ENCODE results near the gene TXNDC2.
"Not testable (repeated sequence)": the region's sequence is repeated elsewhere in the genome, so short reads cannot be mapped to it uniquely, and the experiment has no call there.

The TXNDC2 gene

GRCh38 chr18:9885170-9886004, at the start of gene TXNDC2:
Gene TXNDC2 (plus strand): TSS chr18:9885973. CDS start chr18:9886681, 708 bp downstream.
- no peak for DNase-seq (ENCODE audit: low spot score)

DNA sequence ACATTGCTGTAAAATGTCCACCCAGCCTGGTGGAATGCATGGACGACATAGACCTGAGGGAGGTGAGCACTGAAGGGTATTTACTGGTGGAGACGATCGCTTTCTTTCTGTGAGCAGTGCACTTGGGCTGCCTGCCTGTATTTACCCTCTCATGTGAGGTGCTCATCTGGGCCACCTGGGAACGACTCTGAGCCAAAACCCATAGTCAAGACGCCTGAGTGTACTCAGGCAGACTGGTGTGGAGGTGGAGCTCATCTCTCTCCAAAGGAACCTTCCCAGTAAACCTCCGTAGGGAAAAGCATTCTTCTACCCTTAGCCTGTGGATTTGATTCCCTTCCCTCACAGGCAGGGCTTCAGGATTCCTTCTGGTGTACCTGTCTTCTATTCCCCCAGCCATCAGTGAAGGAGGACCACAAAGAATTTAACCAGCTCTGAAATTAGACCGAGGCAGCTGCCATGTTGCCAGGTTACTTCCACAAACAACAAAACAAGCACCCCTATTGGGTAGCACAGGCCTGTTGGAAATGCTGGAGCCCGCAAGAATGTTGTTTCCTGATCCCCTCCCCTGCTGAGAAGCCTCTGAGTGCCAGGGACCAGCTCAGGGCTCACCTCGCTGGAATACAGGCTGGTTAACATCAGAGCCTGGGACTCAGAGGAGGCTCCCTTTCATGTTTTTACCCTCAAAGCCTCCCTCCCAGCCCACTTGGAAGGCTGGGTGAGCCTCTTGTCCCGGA, 47.5 kb upstream of the TXNDC2 start:
- DNase-seq (ENCODE audit: low spot score), result peak; percentile 68

DNA sequence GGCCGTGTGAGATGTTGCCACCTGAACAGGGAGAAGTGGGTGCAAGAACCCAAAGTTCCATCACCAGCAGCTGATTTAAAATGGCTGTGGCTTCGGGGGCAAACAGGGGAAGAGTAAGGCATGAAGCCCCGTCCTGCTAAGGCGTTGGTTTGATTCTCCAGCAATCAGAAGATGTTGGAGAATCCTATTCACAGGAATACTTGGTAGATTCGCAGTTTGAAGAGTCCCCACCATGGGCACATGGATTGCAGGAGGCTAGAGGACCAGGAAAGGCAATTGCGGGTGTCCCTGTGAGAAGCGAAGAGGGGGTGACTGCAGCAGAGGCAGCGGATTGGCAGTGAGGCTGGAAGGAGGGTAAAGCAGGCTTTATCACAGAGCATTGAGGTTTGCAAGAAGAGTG, 46.6 kb upstream of the TXNDC2 start:
- no peak for DNase-seq (ENCODE audit: low spot score)

DNA sequence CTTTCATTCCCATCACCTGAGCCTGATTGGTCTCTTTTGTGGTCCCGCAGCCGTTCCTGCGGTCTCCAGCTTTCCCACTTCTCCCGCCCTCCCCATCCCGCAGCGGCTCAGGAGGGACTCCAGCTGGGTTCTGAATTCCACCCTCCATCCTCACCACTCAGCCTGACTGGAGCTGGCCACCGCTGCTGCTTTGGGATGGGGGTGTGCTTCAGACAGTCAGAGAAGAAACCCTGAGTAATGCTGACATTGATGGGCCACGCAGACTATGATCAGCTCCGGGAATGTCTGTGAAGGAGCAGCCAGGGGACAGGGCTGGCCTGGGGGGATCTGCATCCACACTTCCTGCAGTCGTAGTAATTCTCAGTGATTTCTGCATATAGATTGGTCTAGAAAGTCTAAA, 45.9 kb upstream of the TXNDC2 start:
- DNase-seq (ENCODE audit: low spot score), result no peak

DNA sequence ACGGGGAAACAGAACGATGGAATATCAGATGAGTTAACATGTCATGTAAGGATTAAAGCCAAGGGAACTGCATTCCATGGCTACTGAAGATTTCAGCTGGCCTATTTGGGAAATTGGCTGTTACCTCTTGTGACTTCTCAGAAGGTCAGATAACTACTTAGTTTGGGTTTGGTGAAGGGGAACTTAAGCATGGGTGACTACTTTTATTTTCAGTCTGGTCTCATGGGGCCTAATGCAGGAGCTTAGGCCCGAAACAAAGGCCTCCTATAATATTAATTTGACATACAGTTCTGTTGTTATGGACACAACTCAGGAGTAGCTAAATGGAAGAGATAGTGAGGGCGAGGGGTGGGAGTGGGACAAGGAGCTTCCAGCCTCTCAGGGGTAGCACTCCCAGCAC, 44.0 kb upstream of the TXNDC2 start:
- no peak for DNase-seq (ENCODE audit: low spot score)

DNA sequence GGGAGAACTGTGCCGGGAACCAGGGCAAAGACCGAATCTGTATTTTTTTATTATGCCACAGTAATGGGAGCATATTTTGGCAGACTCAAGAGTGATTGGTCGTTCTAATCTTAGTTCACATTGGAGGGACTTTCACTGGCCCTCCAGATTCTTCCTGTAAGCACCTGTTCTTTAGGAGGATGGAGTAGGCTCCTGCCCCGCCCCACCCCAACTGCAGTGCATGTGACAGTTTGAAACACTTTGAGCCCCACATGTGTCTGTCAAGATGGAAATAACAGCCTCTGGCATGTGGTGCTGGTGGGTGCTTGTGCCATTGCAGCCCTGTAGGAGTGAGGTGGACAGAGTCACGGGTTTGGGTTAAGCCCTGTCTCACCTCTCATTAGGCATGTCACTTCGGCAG, 43.3 kb upstream of the TXNDC2 start:
- DNase-seq (ENCODE audit: low spot score), result no peak

DNA sequence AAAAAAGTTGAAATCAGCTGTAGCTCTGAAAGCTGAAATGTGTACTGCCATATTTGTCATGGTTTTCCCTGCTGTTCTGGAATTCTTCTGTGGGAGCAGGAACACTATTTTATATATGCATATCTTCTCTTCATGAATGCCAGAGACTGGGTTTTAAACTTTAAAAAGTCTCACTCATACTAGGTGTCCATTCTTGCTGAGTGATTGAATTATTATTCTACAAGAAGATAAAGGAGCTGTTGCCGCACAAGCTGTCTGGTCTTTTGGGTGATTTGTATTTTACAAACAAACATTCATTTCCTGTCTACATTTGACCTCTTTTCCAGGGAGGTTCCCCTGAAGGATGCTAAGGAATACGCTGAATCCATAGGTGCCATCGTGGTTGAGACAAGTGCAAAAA, 40.5 kb upstream of the TXNDC2 start:
- DNase-seq (ENCODE audit: low spot score), result no peak

GRCh38 chr18:9846162-9846925, 39.4 kb upstream of the TXNDC2 start:
- no peak for DNase-seq (ENCODE audit: low spot score)

- no peak for DNase-seq (ENCODE audit: low spot score)
These were observed 37.4 kb upstream of the TXNDC2 start for GRCh38 chr18:9848170-9848879.

- DNase-seq (ENCODE audit: low spot score), result no peak
These were observed 36.1 kb upstream of the TXNDC2 start for GRCh38 chr18:9849407-9850283.

GRCh38 chr18:9850309-9850708, 35.5 kb upstream of the TXNDC2 start:
- DNase-seq (ENCODE audit: low spot score), result no peak

DNA sequence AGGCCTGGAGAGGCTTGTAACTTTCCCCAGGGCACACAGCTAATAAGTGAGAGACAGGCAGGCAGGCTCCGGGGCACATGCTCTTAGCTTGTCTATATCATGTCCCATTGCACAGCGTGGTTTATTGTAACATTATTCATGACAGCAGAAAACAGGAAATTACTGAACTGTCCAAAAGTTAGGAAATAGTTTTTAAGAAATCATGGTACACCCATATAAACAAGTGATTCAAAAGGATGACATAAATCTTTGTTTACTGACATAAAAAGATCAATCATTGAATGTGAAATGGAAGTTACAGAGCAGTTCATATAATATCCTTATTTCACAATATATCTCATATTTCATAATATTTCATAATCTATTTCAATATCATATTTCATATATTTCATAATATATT, 34.3 kb upstream of the TXNDC2 start:
- no peak for DNase-seq (ENCODE audit: low spot score)

DNA sequence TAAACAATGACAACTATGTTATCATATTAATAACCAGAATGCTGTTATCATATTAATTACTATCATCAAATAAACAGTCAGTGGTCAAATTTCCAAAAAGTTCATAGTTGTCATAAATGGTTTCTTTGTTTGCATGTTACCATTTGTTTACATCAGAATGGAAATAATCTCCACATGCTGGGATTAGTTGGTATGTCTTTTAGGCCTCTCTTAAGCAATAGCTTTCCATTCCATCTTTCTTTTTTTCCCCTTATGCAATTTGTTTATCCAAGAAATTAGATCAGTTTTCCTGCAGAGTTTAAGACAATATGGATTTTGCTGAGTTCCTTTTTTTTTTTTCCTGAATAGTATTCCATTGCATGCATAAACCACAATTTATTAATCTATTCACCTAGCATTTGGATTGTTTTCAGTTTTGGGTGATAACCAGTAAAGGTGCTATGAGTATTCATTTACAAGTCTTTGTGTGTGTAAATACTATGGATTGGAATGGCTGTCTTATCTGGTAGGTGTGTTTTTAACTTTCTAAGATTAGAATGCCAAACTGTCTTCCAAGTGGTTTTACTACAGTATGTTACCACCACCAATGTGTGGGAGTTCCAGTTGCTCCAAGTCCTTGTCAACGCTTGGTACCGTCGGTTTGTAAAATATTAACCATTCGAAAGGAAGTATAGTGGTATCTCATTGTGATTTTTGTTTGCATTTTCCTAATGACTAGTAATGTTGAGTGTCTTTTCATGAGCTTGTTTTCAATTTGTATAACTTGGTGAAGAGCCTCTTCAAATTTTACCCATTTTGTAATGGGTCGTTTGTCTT, 33.3 kb upstream of the TXNDC2 start:
- no peak for DNase-seq (ENCODE audit: low spot score)

DNA sequence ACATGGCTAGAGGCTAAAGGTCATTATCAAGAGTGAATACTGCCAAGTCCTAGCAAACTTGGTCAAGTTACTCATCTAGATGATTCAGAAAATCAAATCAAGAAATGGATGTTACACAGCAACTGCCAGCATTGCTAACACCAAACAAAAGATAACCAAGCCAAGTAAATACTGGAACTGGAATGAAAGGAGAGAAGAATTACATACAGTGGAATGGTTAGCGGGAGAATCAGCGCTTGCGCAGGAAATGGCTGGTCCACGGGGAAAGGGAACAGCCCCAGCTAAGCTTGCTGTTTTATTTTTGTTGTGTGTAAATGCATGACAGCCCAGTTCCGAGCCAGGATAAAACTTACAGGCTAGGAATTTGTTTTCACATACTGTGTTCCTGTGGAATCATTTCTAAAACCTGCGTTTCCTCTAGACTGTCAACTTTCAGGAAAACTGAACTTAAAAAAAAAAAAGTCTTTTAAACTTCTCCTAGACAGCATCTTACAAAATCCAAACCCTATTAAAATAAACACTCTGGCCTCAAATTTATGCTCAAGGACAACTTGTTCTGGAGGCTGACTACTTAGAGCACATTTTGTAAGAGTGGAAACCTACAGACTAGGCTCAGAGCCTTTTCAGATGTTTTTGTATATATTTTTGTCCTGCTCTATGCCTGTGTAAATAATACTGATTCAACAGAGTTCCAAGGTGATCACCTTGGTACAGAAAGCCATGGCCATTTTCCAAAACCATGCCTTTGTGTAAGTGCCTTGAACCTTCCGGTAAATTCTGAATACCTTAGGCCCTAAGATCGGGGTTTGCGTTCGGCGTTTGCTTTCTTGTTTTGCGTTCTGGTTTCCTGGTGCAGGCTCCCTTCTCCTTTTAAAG, 30.7 kb upstream of the TXNDC2 start:
- DNase-seq (ENCODE audit: low spot score), result no peak

GRCh38 chr18:9855681-9856080, 30.1 kb upstream of the TXNDC2 start:
- no peak for DNase-seq (ENCODE audit: low spot score)

GRCh38 chr18:9856092-9856491, 29.7 kb upstream of the TXNDC2 start:
- no peak for DNase-seq (ENCODE audit: low spot score)

DNA sequence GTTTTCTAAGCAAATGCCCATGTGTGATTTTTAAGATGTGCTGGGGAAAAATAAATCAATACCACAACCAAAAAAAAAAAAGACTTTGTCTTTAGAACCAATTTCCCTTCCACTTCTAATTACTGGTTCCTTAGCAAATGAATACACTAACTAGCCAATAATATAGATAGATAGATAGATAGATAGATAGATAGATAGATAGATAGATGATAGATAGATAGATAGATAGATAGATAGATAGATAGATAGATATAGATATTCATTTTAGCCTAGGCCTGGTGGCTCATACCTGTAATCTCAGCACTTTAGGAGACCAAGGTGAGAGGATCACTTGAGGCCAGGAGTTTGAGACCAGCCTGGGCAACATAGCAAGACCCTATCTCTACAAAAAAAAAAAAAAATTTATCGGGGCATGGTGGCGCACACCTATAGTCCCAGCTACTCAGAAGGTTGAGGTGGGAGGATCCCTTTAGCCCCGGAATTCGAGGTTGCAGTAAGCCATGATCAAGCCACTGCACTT, 28.2 kb upstream of the TXNDC2 start:
- not testable (repeated sequence) for DNase-seq (ENCODE audit: low spot score)

DNA sequence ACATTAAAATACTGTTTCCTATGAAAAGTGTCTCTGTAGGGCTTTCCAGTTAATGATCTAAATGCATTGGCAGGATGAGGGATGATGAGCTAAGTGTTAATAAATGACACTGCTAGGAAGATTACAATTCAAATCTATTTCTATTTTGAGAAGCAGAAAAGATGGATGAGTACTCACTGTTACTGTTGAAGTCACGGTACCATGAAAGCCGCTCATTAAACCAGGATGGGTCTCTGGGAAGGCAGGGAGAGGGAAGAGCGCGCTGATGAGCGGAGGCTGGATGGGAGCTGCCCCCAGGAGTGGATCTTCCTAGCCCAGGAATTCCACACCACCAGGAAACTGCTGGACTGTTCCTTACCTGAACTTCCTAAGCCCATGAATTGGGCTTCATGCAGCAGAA, 27.1 kb upstream of the TXNDC2 start:
- DNase-seq (ENCODE audit: low spot score), result no peak

- DNase-seq (ENCODE audit: low spot score), result no peak
These were observed 26.5 kb upstream of the TXNDC2 start for GRCh38 chr18:9859232-9859631.

Data from LoVo (cell line).